Measurements from ENCODE around the gene DBH.
A peak's percentile ranks its signal among the peaks of the same experiment; 100 is the strongest.

DBH gene

GRCh38 chr9:133655701-133656100 is 19.5 kb downstream of the DBH start:
- H3K27ac Mint-ChIP-seq: no peak overlapping the region
- no peaks in the 10 kb centered on the region for H3K36me3 Mint-ChIP-seq (ENCODE audit: low read depth)
- H3K4me1 Mint-ChIP-seq: peaks cover 5% of the 10 kb centered on the region
- no peaks in the 10 kb centered on the region for H3K9me3 Mint-ChIP-seq
- no peak for ATAC-seq
- DNase-seq: no peak
- no peak overlapping the region for H3K4me3 Mint-ChIP-seq
- peaks cover 54% of the 10 kb centered on the region for H3K27me3 Mint-ChIP-seq

- H3K27ac Mint-ChIP-seq: no peak overlapping the region
- no peaks in the 10 kb centered on the region for H3K36me3 Mint-ChIP-seq (ENCODE audit: low read depth)
- H3K4me1 Mint-ChIP-seq: peaks cover 5% of the 10 kb centered on the region
- no peak for ATAC-seq
- H3K27me3 Mint-ChIP-seq: peaks cover 54% of the 10 kb centered on the region
- no peak overlapping the region for H3K4me3 Mint-ChIP-seq
- no peaks in the 10 kb centered on the region for H3K9me3 Mint-ChIP-seq
- no peak for DNase-seq
Observed at GRCh38 chr9:133656211-133657119, 20.3 kb downstream of the DBH start.

- H3K27ac Mint-ChIP-seq: no peak overlapping the region
- peaks cover 5% of the 10 kb centered on the region for H3K4me1 Mint-ChIP-seq
- H3K36me3 Mint-ChIP-seq (ENCODE audit: low read depth): no peaks in the 10 kb centered on the region
- H3K4me3 Mint-ChIP-seq: no peak overlapping the region
- ATAC-seq: no peak
- H3K27me3 Mint-ChIP-seq: peaks cover 54% of the 10 kb centered on the region
- DNase-seq: no peak
- no peaks in the 10 kb centered on the region for H3K9me3 Mint-ChIP-seq
Observed at GRCh38 chr9:133657120-133657661, 21.0 kb downstream of the DBH start.

- Mint-ChIP-seq H3K9me3 (no peaks in the 10 kb centered on the region), H3K4me1 (peaks cover 5% of the 10 kb centered on the region), H3K27me3 (peaks cover 48% of the 10 kb centered on the region), H3K27ac (no peak overlapping the region), H3K4me3 (no peak overlapping the region), H3K36me3 (ENCODE audit: low read depth) (no peaks in the 10 kb centered on the region)
- peak; percentile 15 for DNase-seq
- ATAC-seq: peak; percentile 25
Observed at GRCh38 chr9:133658442-133659431, 22.6 kb downstream of the DBH start.

GRCh38 chr9:133659516-133659915 is 23.4 kb downstream of the DBH start:
- Mint-ChIP-seq H3K27me3 (peaks cover 46% of the 10 kb centered on the region), H3K27ac (no peak overlapping the region), H3K36me3 (ENCODE audit: low read depth) (no peaks in the 10 kb centered on the region)

GRCh38 chr9:133661846-133662540 is 25.8 kb downstream of the DBH start:
- Mint-ChIP-seq H3K27ac (no peak overlapping the region), H3K9me3 (no peaks in the 10 kb centered on the region), H3K4me3 (no peak overlapping the region), H3K27me3 (peaks cover 26% of the 10 kb centered on the region), H3K4me1 (peaks cover 5% of the 10 kb centered on the region), H3K36me3 (ENCODE audit: low read depth) (no peaks in the 10 kb centered on the region)
- no peak for DNase-seq
- ATAC-seq: no peak

More at GRCh38 chr9:133659516-133659915, 23.4 kb downstream of the DBH start:
- ATAC-seq (no peak), DNase-seq (no peak)
- Mint-ChIP-seq H3K4me1 (peaks cover 5% of the 10 kb centered on the region), H3K9me3 (no peaks in the 10 kb centered on the region), H3K4me3 (no peak overlapping the region)

GRCh38 chr9:133664173-133665050 is 28.2 kb downstream of the DBH start:
- DNase-seq (no peak), ATAC-seq (no peak)
- Mint-ChIP-seq H3K9me3 (no peaks in the 10 kb centered on the region), H3K36me3 (ENCODE audit: low read depth) (no peaks in the 10 kb centered on the region), H3K4me3 (no peak overlapping the region), H3K4me1 (no peaks in the 10 kb centered on the region), H3K27ac (no peak overlapping the region), H3K27me3 (peaks cover 3% of the 10 kb centered on the region)

GRCh38 chr9:133665096-133665495 is 28.9 kb downstream of the DBH start:
- no peaks in the 10 kb centered on the region for H3K36me3 Mint-ChIP-seq (ENCODE audit: low read depth)
- no peaks in the 10 kb centered on the region for H3K9me3 Mint-ChIP-seq
- ATAC-seq: no peak

GRCh38 chr9:133665535-133665934 is 29.4 kb downstream of the DBH start:
- Mint-ChIP-seq H3K4me1 (no peaks in the 10 kb centered on the region), H3K36me3 (ENCODE audit: low read depth) (no peaks in the 10 kb centered on the region), H3K27ac (no peak overlapping the region), H3K4me3 (no peak overlapping the region), H3K27me3 (no peaks in the 10 kb centered on the region), H3K9me3 (no peaks in the 10 kb centered on the region)
- no peak for ATAC-seq
- DNase-seq: no peak

More at GRCh38 chr9:133665096-133665495, 28.9 kb downstream of the DBH start:
- no peak for DNase-seq
- no peaks in the 10 kb centered on the region for H3K4me1 Mint-ChIP-seq
- H3K27ac Mint-ChIP-seq: no peak overlapping the region
- peaks cover under 1% of the 10 kb centered on the region for H3K27me3 Mint-ChIP-seq
- H3K4me3 Mint-ChIP-seq: no peak overlapping the region

- H3K4me1 Mint-ChIP-seq: no peaks in the 10 kb centered on the region
- H3K27me3 Mint-ChIP-seq: no peaks in the 10 kb centered on the region
- no peak overlapping the region for H3K4me3 Mint-ChIP-seq
- no peak for DNase-seq
- ATAC-seq: no peak
- H3K36me3 Mint-ChIP-seq (ENCODE audit: low read depth): no peaks in the 10 kb centered on the region
- H3K9me3 Mint-ChIP-seq: no peaks in the 10 kb centered on the region
- H3K27ac Mint-ChIP-seq: no peak overlapping the region
Observed at GRCh38 chr9:133666387-133666786, 30.2 kb downstream of the DBH start.

GRCh38 chr9:133666845-133667244 is 30.7 kb downstream of the DBH start:
- ATAC-seq (no peak), DNase-seq (no peak)
- H3K27me3 Mint-ChIP-seq: no peaks in the 10 kb centered on the region
- H3K36me3 Mint-ChIP-seq (ENCODE audit: low read depth): no peaks in the 10 kb centered on the region
- H3K4me3 Mint-ChIP-seq: no peak overlapping the region
- H3K27ac Mint-ChIP-seq: no peak overlapping the region
- H3K4me1 Mint-ChIP-seq: no peaks in the 10 kb centered on the region
- no peaks in the 10 kb centered on the region for H3K9me3 Mint-ChIP-seq

- no peak overlapping the region for H3K27ac Mint-ChIP-seq
- DNase-seq (no peak), ATAC-seq (peak; percentile 16)
- no peaks in the 10 kb centered on the region for H3K9me3 Mint-ChIP-seq
- H3K27me3 Mint-ChIP-seq: no peaks in the 10 kb centered on the region
- no peaks in the 10 kb centered on the region for H3K4me1 Mint-ChIP-seq
- H3K36me3 Mint-ChIP-seq (ENCODE audit: low read depth): no peaks in the 10 kb centered on the region
- H3K4me3 Mint-ChIP-seq: no peak overlapping the region
Observed at GRCh38 chr9:133667759-133668450, 31.7 kb downstream of the DBH start.
